EH (cell line): ENCODE measurements around the gene RBM44.

Source experiments
- DNase-seq: peaks from one replicate; pipeline ENCODE4 v3.0.0-alpha.2; 2015; ENCODE audit warnings: low read depth

Gene RBM44

GRCh38 chr2:237886685-237887481 is 88.3 kb downstream of the RBM44 start:
- DNase-seq, result no peak

GRCh38 chr2:237888389-237888788 is 89.8 kb downstream of the RBM44 start:
- peak; percentile 83 for DNase-seq

GRCh38 chr2:237889016-237889415 is 90.4 kb downstream of the RBM44 start:
- DNase-seq, result no peak

- no peak for DNase-seq
Measured at GRCh38 chr2:237889811-237890210, 91.2 kb downstream of the RBM44 start.
